Measurements from ENCODE around the gene GALNT2.

Gene GALNT2

GRCh38 chr1:230195199-230195598 lies 128.2 kb downstream of the GALNT2 start:
- DNase-seq, result no peak

GRCh38 chr1:230196077-230196476 lies 129.0 kb downstream of the GALNT2 start:
- no peak for DNase-seq

GRCh38 chr1:230197644-230198567 lies 130.9 kb downstream of the GALNT2 start:
- DNase-seq, result no peak

- no peak for DNase-seq
Measured at GRCh38 chr1:230199034-230199433, 132.0 kb downstream of the GALNT2 start.

- no peak for DNase-seq
Measured at GRCh38 chr1:230199554-230199953, 132.5 kb downstream of the GALNT2 start.

GRCh38 chr1:230200276-230200675 lies 133.2 kb downstream of the GALNT2 start:
- DNase-seq, result no peak

GRCh38 chr1:230201445-230201844 lies 134.4 kb downstream of the GALNT2 start:
- no peak for DNase-seq

GRCh38 chr1:230204842-230205241 lies 137.8 kb downstream of the GALNT2 start:
- no peak for DNase-seq

- no peak for DNase-seq
Measured at GRCh38 chr1:230205719-230206198, 138.7 kb downstream of the GALNT2 start.

- DNase-seq, result no peak
Measured at GRCh38 chr1:230206207-230206606, 139.2 kb downstream of the GALNT2 start.

- no peak for DNase-seq
Measured at GRCh38 chr1:230206976-230207375, 139.9 kb downstream of the GALNT2 start.

GRCh38 chr1:230207598-230207997 lies 140.6 kb downstream of the GALNT2 start:
- DNase-seq, result no peak

- no peak for DNase-seq
Measured at GRCh38 chr1:230208619-230209261, 141.7 kb downstream of the GALNT2 start.

- no peak for DNase-seq
Measured at GRCh38 chr1:230210326-230210980, 143.4 kb downstream of the GALNT2 start.

- no peak for DNase-seq
Measured at GRCh38 chr1:230210981-230211336, 143.9 kb downstream of the GALNT2 start.

GRCh38 chr1:230211436-230212145 lies 144.6 kb downstream of the GALNT2 start:
- no peak for DNase-seq

- DNase-seq, result no peak
Measured at GRCh38 chr1:230212405-230212936, 145.4 kb downstream of the GALNT2 start.

GRCh38 chr1:230215031-230215430 lies 148.0 kb downstream of the GALNT2 start:
- no peak for DNase-seq

- DNase-seq, result no peak
Measured at GRCh38 chr1:230215529-230215928, 148.5 kb downstream of the GALNT2 start.

- DNase-seq, result no peak
Measured at GRCh38 chr1:230216896-230217295, 149.9 kb downstream of the GALNT2 start.

- DNase-seq, result no peak
Measured at GRCh38 chr1:230218667-230219066, 151.6 kb downstream of the GALNT2 start.

- DNase-seq, result no peak
Measured at GRCh38 chr1:230219174-230220067, 152.4 kb downstream of the GALNT2 start.

All from activated effector memory CD4-positive, alpha-beta T cell treated with Interleukin-2 at 50 U/mL for 16 hours (primary cell).